GM21786 (cell line): ENCODE data around the gene ADM2.

Experiments used
- ATAC-seq: cut with Tn5 transposase; IDR thresholded peaks from one replicate; pipeline ENCODE4 v1.9.1; 2021; ENCODE audit not compliant: unreplicated experiment

Gene ADM2

DNA sequence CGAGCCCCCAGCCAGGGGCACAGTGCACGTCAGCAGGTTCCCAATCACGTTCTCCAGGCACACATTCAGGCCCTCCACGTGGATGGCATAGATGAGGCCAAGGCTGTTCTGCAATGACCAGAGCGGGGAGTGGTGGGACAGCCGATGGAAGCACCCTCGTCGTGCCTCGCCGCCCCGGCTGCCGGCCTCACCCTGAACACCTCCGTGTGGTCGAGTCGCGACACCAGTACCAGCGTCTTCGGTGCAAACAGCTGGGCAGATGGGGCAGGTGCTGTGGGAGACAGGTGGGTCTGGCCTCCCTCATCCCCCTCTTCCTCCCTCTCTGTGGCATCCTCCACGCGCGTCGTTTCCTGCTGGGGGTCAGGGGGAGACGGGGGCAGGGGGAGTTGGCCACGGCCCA, 14.0 kb upstream of the ADM2 start:
- no peak for ATAC-seq

DNA sequence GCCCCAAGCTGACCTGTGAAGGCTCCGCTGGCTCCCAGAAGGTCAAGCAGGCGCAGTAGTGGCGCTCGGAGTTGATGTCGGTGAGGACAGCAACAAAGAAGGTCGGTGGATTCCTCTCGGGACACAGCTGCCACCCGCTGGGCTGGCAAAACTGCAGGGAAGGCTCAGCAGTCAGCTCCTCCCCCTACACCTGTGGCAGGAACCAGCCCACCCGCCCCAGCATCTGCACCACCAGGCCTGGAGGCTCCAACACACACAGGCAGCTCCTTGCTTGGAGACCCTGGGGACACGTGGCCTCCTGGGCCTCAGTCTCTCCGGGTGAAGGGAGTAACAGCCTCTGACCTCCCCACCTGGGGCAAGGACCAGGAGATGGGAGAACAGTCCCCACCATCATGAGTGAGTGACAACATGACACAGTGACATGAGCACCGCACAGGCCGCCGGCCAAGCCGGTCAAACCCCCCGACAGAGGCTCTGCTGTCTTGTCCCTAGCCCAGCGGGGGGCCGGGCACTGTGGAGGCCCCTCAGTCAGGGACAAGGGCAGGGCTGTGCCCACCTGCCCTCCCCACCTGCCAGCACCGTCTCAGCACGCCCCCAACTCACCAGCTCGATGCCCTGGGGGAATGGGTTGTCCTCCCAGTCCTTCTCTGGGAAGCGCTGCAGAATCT, 13.4 kb upstream of the ADM2 start:
- no peak for ATAC-seq

DNA sequence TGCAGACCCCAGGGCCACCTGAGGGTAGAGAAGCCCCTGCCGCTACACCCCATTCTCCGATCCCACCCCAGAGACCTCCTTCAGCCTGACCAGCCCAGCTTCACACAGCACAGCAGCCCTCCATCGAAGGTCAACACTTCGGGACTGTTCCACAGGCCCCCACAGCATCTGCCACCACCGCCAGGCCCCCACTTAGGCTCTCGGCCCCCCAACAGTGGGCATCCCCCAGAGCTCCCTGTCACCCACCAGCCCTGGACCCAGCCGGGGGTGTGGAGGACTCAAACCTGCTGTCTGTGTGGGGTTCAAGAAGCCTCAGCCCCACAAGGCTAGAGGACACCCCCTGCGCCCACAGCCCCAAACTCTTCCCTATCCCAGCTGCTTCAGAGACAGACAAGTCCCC, 12.7 kb upstream of the ADM2 start:
- ATAC-seq = no peak

DNA sequence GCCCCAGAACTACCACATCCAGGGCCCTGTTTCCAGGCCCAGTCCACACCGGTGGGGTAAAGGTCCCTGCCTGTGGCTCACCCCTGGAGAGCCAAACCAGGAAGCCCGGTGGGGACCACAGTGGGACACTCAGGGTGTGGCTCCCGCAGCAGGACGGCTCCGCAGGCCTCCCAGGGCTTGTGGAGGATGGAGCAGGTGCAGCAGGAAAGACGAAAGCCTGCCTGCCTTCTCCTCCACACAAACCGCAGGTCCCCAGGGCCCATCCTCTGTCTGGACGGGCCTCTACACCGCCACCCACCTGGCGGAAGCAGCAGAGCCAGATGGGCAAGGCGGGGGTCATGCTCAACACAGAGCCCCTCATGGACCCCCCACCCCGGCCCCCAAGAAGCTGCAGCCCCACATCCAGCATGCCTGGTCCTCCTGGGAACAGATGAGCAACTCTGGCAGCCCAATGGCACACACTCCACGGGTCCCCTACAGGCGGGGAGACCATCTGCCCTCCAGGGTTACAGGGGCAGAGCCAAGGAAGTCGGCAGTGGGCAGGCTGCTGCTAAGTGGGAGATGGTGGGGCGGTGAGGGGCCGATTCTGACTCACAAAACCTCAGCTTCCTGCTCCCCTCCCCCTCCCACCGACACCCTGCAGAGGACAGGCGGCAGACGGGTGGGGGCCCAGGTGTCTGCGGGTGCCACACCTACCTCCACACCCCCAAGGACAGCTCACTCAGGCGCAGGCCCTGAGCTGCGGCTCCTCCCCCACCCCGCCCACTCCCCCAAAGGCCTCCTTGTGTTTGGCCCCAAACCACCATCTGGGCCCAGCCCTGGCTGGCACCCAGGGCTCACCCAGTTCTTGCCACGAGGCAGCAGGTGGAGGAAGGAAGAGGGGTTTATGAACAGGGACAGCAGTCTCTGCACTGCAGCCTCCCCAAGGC, 11.7 kb upstream of the ADM2 start:
- ATAC-seq = peak; percentile 54

DNA sequence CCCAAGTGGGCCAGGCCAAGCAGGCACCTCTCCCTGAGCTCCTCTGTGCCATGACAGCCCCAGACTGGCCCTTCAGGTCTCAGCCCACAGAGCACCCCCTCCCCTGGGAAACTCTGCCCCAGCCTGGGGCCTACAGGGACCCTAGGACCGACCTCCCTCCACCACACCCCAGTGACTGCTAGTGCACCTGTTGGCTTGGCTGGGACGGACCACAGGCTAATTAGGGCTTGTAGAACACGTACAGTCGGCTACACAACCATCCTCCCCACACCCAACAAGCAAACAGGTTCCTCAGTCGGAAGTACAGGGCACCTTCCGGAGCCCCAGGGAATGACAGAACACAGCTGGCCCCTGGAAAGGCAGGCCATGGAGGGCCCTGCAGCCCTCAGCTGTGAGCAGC, 10.9 kb upstream of the ADM2 start:
- ATAC-seq = no peak

DNA sequence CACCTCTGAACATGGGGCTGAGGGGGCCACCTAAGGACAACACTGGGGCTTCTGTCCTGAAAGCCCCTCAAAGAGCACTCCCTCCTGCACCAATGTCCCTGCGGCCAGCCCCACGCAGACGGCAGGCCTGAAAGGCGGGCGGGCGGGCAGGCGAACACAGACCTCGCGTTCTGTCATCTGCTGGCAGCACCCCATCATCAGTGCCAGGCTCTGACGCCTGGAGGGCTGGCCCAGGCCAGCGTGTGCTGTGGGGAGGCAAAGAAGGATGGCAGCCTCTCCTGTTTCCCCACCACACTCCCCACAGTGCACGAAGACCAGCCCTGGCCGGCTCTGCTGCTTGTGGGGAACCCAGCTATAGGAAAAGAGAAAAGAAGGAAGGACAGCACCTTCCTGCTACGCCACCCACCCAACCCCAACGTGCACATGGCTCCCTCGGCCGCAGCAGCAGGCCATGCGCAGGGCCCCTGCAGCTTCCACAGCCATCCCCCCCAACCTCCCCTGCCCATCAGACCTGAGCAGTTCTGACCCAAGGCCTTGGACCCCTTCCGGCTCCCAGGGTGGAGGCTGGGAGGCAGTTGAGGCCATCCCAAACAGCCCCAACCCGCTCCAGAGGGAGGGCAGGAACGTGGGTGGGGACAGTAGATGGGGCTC, 10.0 kb upstream of the ADM2 start:
- ATAC-seq = no peak

DNA sequence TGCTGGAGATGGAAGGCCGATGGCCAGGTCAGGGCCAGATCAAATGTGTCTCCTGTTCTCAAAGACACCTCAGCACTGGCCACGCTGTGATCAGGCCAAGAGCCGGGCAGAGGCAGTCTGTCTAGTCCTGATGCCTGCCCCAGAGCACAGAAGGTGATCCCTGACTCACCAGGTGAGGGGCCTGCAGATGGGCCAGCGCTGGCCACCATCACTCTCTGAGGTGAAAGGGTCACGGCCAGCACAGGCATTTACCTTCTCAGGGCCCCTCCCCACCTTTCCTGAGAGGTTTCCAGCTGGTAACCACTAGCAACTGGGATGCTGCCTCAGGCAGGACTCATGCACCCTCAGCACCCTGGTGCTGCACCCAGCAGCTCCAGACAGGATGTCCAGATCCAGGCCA, 9.4 kb upstream of the ADM2 start:
- no peak for ATAC-seq

DNA sequence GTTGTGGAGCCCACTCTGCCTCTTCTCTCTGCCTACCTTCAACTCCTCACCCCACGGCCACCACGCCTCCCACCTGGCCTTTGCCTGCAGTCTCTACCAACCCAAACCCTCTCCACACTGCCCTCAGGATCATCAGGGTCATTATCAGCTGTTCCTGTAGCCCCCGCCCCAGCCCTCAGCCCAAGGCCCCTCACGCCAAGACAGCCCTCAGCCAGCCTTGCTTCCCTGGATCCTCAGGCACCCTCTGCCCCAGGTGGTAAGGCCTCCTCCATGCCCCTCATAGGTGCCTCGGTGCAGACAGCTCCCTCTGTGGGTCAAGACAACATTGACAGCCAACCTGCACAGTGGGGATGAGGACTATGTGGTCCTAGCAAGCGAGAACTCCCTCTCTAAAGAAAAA, 8.3 kb upstream of the ADM2 start:
- no peak for ATAC-seq

DNA sequence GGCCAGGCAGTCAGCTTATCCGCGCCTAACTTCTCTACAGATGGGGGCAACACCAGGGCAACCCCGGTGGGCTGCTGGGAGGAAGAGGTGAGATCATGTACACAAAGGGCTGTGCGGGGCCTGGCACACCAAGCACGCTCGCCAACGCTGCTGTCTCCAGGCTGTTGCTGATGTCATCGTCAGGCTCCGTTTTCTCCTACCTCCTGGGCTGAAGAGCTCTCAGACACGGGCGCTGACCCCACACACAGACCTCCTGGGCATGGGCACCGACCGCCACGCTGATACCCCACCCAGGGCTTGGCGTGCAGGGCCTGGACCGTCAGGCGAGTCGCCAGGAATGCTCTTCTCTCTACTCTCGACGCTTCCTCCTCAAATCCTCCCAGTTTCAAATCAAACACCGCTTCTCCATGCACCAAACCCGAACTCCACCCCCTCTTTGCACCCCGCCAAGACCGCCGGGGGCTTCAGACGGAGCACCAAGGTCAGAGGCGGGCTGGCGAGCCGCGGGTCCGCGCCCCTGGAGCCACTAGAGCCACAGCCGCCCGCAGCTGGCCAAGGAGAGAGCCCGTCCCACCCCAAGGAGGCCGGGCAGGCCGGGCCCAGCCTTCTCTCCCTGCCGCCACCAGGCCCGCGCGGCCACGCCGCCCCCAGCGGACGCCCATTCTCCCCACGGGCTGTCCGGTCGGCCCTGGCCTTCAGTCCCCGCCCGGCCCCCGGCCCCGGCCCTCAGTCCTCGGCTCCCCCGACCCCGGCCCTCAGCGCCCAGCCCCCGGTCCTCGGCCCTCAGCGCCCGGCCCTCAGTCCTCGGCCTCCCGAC, 7.3 kb upstream of the ADM2 start:
- ATAC-seq = no peak

DNA sequence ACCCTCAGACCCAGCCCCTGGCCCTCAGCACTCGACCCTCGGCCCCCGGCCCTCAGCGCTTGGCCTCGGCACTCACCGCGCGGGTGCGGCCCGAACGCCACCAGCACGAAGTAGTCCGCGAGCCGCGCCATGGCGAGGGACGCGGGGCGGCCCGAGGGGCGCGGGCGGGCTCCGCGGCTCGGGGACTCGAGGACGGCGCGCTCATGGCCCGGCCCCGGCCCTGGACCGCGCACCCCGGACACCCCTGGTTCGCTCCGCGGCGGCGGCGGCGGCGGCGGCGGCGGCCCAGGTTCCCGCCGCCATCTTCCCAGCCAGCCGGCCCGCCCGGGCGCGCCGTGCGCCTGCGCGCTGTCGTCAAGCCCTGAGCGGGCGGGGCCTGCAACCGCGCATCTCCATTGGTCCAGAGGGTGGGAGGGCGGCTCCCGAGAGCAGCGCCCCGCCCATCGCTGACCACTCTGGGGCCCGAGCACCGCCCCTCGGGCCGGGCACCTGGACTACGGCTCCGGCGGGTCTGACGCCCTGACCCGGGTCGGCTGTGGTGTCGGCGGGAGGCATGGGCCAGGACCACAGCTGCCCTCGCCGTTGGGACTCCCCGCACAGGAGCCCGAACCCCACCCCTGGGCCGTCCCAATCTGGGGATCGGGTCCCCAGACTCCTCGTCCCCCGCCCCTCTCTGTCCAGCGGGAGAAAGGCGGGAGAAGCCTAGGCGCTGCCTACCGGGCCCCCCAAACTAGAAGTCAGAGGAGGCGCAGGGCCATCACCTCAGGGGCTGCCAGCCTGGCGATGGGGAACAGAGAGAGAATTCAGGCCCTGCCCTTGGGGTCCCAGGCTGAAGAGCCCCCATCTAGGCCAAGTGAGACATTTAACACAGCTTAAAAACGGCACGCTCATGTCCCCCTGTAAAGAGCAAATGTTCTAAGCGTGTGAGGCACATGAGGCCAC, 6.4 kb upstream of the ADM2 start, which contains the start of gene SBF1:
TSS of gene SBF1 (minus strand) at position 326 of the 942 bp plus-strand sequence. CDS start at position 131, 195 bp downstream.
- ATAC-seq = peak; percentile 57

DNA sequence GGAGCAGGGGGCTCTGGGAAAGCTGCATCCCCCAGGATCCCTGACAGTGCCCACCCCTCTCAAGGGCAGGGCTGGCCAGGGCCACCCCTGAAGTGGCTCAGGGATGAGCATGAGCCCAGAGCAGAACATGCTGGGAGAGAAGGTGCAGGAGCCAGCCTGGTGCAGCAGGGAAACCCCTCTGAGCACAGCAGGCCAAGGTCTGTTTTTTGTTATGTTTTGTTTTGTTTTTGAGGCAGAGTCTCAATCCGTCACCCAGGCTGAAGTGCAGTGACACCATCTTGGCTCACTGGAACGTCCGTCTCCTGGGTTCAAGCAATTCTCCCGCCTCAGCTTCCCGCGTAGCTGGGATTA, 5.7 kb upstream of the ADM2 start:
- no peak for ATAC-seq

DNA sequence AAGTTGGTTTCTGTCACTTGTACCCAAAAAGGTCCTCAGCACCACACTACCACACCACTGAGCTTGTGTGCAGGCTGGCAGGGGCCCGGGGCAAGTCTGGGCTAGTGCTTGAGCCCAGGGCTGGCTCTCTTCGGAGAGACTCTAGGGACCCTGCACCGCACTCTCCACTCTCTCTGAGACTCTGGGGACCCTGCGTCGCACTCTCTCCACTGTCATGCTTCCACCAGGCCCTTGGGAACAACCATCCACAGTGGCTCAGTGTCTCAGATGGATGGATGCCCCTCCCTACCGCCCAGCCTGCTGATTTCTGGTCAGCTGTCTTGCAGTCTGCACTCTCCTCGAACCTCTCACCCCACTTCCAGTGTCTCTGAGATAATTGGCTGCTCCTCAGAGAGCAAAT, 4.5 kb upstream of the ADM2 start:
- no peak for ATAC-seq

DNA sequence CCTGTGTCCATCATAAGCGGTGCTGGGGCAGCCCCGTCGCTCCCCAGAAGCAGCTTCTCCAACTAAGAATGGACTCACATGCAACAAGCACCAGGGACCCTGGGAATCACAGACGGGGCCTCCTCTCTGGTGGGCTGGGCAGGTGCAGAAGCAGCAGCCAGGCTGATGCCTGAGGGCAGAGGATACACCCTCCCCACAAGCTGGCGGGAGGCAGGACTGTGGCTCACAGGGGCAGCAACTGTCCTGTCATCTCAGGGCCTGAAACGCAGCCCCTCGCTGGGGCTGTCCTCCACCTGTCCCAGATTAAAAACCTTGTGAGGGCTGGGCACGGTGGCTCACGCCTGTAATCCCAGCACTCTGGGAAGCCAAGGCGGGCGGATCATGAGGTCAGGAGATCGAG, 3.4 kb upstream of the ADM2 start:
- no peak for ATAC-seq

DNA sequence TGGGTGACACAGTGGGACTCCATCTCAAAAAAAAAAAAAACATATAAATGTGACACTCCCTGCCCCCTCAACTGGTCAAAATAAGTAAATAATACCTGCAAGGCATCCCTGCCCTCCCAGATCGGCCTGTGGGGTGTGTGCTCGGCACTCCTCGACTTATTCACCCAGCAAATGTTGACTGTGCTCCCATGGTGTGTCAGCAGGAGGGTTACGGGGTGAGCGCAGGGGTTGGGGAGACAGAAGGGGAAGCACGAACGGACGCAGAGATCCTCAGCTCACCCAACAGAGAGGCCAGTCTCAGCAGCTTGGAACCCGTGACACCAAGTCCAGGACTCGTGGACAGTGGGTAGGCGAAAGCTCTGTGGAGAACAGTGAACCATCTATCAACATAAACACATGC, 1.6 kb upstream of the ADM2 start:
- ATAC-seq = no peak

DNA sequence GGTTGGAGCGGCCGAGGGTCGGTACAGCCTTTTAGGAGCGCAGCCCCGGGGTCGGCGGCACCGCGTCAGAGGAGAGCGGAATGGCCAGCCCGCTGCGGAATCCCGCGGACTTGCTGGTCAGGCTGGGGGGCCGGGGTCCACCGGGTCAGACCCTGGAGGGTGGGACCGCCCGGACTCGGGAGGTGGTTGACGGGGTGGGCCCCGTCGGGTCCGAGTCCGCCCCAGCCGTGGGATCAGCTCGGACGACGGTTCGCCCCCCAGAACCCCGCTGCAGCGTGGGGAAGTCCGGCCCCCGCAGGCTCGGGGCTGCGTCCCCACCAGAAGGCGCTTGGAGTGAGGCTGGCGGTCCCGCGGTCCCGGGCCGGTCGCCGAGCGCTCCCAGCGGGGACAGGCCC, 301 bp upstream of the ADM2 start:
- ATAC-seq = no peak

DNA sequence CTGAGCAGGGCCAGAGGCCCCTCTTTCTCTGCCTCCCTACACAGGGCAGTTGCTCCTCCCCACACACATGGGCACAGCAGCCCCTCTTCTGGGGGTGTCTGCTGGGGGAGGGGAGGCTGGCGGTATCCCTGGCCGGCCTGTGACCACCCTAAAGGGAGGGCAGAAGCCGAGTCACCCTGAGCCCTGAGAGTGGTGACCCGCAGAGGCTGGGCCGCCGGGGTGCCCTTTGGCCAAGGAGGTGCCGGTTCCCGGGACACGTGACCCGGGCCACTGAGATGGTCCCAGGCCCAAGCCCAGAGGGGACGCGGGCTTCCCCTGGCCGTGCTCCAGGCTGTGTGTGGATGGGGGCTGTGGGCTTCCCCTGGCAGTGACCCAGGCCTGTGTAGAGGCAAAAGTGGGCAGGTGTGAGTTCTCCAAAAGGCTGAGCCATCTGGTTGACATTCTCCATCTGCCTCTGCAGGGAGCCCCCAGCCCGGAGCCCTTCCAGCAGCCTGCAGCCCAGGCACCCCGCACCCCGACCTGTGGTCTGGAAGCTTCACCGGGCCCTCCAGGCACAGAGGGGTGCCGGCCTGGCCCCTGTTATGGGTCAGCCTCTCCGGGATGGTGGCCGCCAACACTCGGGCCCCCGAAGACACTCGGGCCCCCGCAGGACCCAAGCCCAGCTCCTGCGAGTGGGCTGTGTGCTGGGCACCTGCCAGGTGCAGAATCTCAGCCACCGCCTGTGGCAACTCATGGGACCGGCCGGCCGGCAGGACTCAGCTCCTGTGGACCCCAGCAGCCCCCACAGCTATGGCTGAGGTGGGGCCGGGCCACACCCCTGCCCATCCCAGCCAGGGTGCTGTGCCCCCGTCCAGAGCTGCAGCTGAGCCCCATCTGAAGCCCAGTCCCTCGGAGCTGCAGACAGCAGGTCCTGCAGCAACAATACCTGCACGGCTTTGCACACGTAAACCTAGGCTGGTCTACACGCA, 1.0 kb downstream of the ADM2 start:
- no peak for ATAC-seq

DNA sequence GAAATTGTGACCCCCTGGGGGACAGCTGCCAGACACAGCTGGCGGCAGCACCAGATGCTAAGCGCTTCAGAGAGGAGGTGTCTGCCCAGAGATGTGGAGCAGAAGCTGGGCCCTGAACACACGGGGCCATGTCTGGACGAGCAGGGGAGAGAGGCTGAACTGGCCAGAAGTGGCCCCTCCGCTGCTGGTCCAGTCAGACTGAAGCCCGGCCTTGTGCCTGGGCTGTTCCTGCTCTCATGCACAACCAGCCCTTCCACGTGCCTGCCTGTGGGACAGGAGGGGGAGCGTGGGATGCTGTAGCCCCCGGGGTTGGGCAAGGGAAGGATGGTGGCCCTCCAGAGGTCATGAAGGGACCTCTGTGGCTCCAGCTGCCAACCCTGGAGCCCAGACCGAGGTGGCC, 1.8 kb downstream of the ADM2 start:
- ATAC-seq = no peak

DNA sequence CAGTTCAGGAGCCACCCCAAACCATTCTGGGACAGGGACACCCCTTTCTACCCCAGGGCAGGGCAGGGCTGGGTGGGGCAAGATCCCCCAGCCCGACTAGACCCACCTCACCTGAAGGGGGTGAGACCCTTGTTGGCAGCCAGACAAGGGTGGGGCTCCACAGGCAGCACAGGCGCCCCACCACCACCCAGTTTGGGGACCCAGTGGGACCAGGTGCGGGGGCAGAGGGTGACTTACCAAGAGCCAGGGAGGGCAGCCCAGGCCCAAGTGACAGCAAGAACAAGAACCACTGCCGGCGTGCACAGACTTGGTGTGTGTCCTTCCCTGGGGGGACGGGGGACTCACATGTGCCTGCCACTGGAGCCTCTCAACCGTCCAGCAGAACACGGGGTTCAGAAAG, 2.2 kb downstream of the ADM2 start:
- no peak for ATAC-seq
